ENCODE data around the gene ZNF780B. TPM values are rescaled to one million over a fixed set of nuclear protein-coding genes. Genes with fewer than 3 reads are reported as not detected.

The ZNF780B gene
- total and polyA plus RNA-seq, 7 experiments from 2014 or later, result 12.0 to 85.2 (median 23.9) TPM

- H3K9me3 ChIP-seq (ENCODE audit: control insufficient read depth in 2 of 3, low read length in 3 of 3), result peaks cover 4 to 12% (median 7%) of the 10 kb centered on the region in 3 experiments
- H3K9me3 Mint-ChIP-seq, result peaks cover 4 to 51% (median 31%) of the 10 kb centered on the region in 11 donors
- no peak overlapping the region for H3K27ac Mint-ChIP-seq
- H3K27ac ChIP-seq (ENCODE audit: low read depth, low read length), result no peak overlapping the region
- peaks cover 0 to 4% of the 10 kb centered on the region in 2 donors for H3K4me1 ChIP-seq (ENCODE audit: control insufficient read depth in 2 of 2, insufficient read depth in 2 of 2, low read length in 2 of 2)
- no peaks in the 10 kb centered on the region for H3K27me3 ChIP-seq (ENCODE audit: control insufficient read depth in 2 of 2, insufficient read depth in 2 of 2, low read length in 2 of 2)
- H3K36me3 ChIP-seq (ENCODE audit: control insufficient read depth in 2 of 3, insufficient read depth in 3 of 3, low read length in 3 of 3), result peaks cover 0 to 12% (median 0%) of the 10 kb centered on the region in 3 experiments
- peaks cover 5 to 47% (median 36%) of the 10 kb centered on the region in 7 donors for H3K4me1 Mint-ChIP-seq
- H3K27me3 Mint-ChIP-seq, result no peaks in the 10 kb centered on the region
- no peak for DNase-seq
- POLR2A ChIA-PET, result interaction anchor here (1.2 to 1.3 kb wide), 2 partner anchors 10 to 16 kb away, joined by 3 to 7 read pairs; partner anchors contain the start of gene ZNF546
- intact Hi-C loops (cut with micrococcal nuclease), result no loop called here
- H3K36me3 Mint-ChIP-seq, result peaks cover 19 to 61% (median 51%) of the 10 kb centered on the region in 5 donors
- CTCF ChIA-PET, result interaction anchor here (0.6 kb wide), 1 partner anchor 213 kb away, joined by 3 read pairs; no protein-coding TSS in a partner anchor
- ATAC-seq, result no peak
- no peak overlapping the region for H3K4me3 Mint-ChIP-seq
- H3K4me3 ChIP-seq (ENCODE audit: low read length), result no peak overlapping the region
Observed at GRCh38 chr19:39986643-39987042, 69.4 kb downstream of the ZNF780B start.

GRCh38 chr19:39983695-39984300, 72.2 kb downstream of the ZNF780B start:
- H3K9me3 Mint-ChIP-seq, result peaks cover 4 to 51% (median 30%) of the 10 kb centered on the region in 11 donors
- Histone ChIP-seq H3K27me3 (ENCODE audit: control insufficient read depth in 2 of 2, insufficient read depth in 2 of 2, low read length in 2 of 2) (no peaks in the 10 kb centered on the region), H3K4me1 (ENCODE audit: control insufficient read depth in 2 of 2, insufficient read depth in 2 of 2, low read length in 2 of 2) (no peaks in the 10 kb centered on the region), H3K36me3 (ENCODE audit: control insufficient read depth in 2 of 3, insufficient read depth in 3 of 3, low read length in 3 of 3) (peaks cover 5 to 39% (median 7%) of the 10 kb centered on the region in 3 experiments), H3K27ac (ENCODE audit: low read depth, low read length) (no peak overlapping the region), H3K4me3 (ENCODE audit: low read length) (no peak overlapping the region), H3K9me3 (ENCODE audit: control insufficient read depth in 2 of 3, low read length in 3 of 3) (peaks cover 4 to 12% (median 7%) of the 10 kb centered on the region in 3 experiments)
- H3K4me3 Mint-ChIP-seq, result no peak overlapping the region
- H3K36me3 Mint-ChIP-seq, result peaks cover 23 to 79% (median 72%) of the 10 kb centered on the region in 5 donors
- POLR2A ChIA-PET, result interaction anchor here (0.6 kb wide), 1 partner anchor 31 kb away, joined by 3 read pairs; no protein-coding TSS in a partner anchor
- ATAC-seq, result no peak
- no peaks in the 10 kb centered on the region for H3K27me3 Mint-ChIP-seq
- peaks cover 2 to 23% (median 12%) of the 10 kb centered on the region in 7 donors for H3K4me1 Mint-ChIP-seq
- intact Hi-C loops (cut with micrococcal nuclease), result loop anchor here in 1 of 2 donors (1.0 kb wide), 1 partner anchor 37 kb away; no protein-coding TSS in a partner anchor
- no peak for DNase-seq
- H3K27ac Mint-ChIP-seq, result peak overlapping the region in 3 of 9 donors; percentile 4 to 76 (median 62)
- CTCF ChIA-PET, result no interaction called here

GRCh38 chr19:39982883-39983282, 73.1 kb downstream of the ZNF780B start:
- Histone ChIP-seq H3K4me1 (ENCODE audit: control insufficient read depth in 2 of 2, insufficient read depth in 2 of 2, low read length in 2 of 2) (no peaks in the 10 kb centered on the region), H3K4me3 (ENCODE audit: low read length) (no peak overlapping the region), H3K27me3 (ENCODE audit: control insufficient read depth in 2 of 2, insufficient read depth in 2 of 2, low read length in 2 of 2) (no peaks in the 10 kb centered on the region), H3K27ac (ENCODE audit: low read depth, low read length) (no peak overlapping the region), H3K36me3 (ENCODE audit: control insufficient read depth in 2 of 3, insufficient read depth in 3 of 3, low read length in 3 of 3) (peaks cover 7 to 49% (median 11%) of the 10 kb centered on the region in 3 experiments), H3K9me3 (ENCODE audit: control insufficient read depth in 2 of 3, low read length in 3 of 3) (peaks cover 4 to 12% (median 7%) of the 10 kb centered on the region in 3 experiments)
- DNase-seq (no peak), ATAC-seq (no peak)
- H3K27me3 Mint-ChIP-seq, result no peaks in the 10 kb centered on the region
- peaks cover 23 to 86% (median 77%) of the 10 kb centered on the region in 5 donors for H3K36me3 Mint-ChIP-seq
- H3K27ac Mint-ChIP-seq, result no peak overlapping the region
- H3K4me1 Mint-ChIP-seq, result peaks cover 2 to 22% (median 11%) of the 10 kb centered on the region in 7 donors
- intact Hi-C loops (cut with micrococcal nuclease), result no loop called here
- peaks cover 4 to 46% (median 28%) of the 10 kb centered on the region in 11 donors for H3K9me3 Mint-ChIP-seq
- POLR2A ChIA-PET, result no interaction called here
- CTCF ChIA-PET, result no interaction called here
- no peak overlapping the region for H3K4me3 Mint-ChIP-seq

Other genes starting within 250 kb of the ZNF780B start
- gene DYRK1B, start 222.1 kb downstream of the ZNF780B start, total RNA-seq, result 10 to 100 TPM; 12.3 to 38.9 (median 23.5) TPM
- 1 to 10 TPM; 3.0 to 8.4 TPM for gene DYRK1B, start 222.1 kb downstream of the ZNF780B start, polyA plus RNA-seq
- 100 to 1,000 TPM; 237 to 387 (median 369) TPM for gene FBL, start 209.9 kb downstream of the ZNF780B start, total RNA-seq
- 100 to 1,000 TPM; 222 to 241 TPM for gene FBL, start 209.9 kb downstream of the ZNF780B start, polyA plus RNA-seq
- 100 to 1,000 TPM in 2 of 5 experiments, 10 to 100 TPM in 3; 14.9 to 118 (median 28.1) TPM for gene FCGBP, start 121.6 kb downstream of the ZNF780B start, total RNA-seq
- gene FCGBP, start 121.6 kb downstream of the ZNF780B start, polyA plus RNA-seq, result 1 to 10 TPM in 1 of 2 donors, under 1 TPM in 1; 0.57 to 1.6 TPM
- gene PSMC4, start 85.1 kb downstream of the ZNF780B start, total RNA-seq, result 100 to 1,000 TPM in 1 of 5 experiments, 10 to 100 TPM in 4; 48.7 to 146 (median 69.1) TPM
- 10 to 100 TPM; 73.5 to 91.1 TPM for gene PSMC4, start 85.1 kb downstream of the ZNF780B start, polyA plus RNA-seq
- gene ZNF546, start 59.2 kb downstream of the ZNF780B start, total RNA-seq, result 10 to 100 TPM in 2 of 5 experiments, 1 to 10 TPM in 3; 4.7 to 24.8 (median 7.5) TPM
- gene ZNF546, start 59.2 kb downstream of the ZNF780B start, polyA plus RNA-seq, result 1 to 10 TPM; 7.0 to 7.6 TPM
- gene ZNF780A, start 34.7 kb upstream of the ZNF780B start, total RNA-seq, result 10 to 100 TPM; 13.9 to 49.5 (median 22.1) TPM
- 10 to 100 TPM; 18.4 to 21.2 TPM for gene ZNF780A, start 34.7 kb upstream of the ZNF780B start, polyA plus RNA-seq
- 10 to 100 TPM; 22.3 to 31.5 (median 27.0) TPM for gene MAP3K10, start 135.2 kb upstream of the ZNF780B start, total RNA-seq
- gene MAP3K10, start 135.2 kb upstream of the ZNF780B start, polyA plus RNA-seq, result under 1 TPM; 0.09 to 0.52 TPM
- not detected for gene TTC9B, start 162.2 kb upstream of the ZNF780B start, total RNA-seq
- not detected for gene TTC9B, start 162.2 kb upstream of the ZNF780B start, polyA plus RNA-seq
- 1 to 10 TPM in 4 of 5 experiments, under 1 TPM in 1; 0.29 to 2.5 (median 1.5) TPM for gene CCNP, start 170.5 kb upstream of the ZNF780B start, total RNA-seq
- not detected for gene CCNP, start 170.5 kb upstream of the ZNF780B start, polyA plus RNA-seq
- 100 to 1,000 TPM; 149 to 220 (median 183) TPM for gene AKT2, start 229.1 kb upstream of the ZNF780B start, total RNA-seq
- gene AKT2, start 229.1 kb upstream of the ZNF780B start, polyA plus RNA-seq, result 10 to 100 TPM; 22.5 to 38.4 TPM